ENCODE measurements around the gene LRRC8B.

Gene LRRC8B

DNA sequence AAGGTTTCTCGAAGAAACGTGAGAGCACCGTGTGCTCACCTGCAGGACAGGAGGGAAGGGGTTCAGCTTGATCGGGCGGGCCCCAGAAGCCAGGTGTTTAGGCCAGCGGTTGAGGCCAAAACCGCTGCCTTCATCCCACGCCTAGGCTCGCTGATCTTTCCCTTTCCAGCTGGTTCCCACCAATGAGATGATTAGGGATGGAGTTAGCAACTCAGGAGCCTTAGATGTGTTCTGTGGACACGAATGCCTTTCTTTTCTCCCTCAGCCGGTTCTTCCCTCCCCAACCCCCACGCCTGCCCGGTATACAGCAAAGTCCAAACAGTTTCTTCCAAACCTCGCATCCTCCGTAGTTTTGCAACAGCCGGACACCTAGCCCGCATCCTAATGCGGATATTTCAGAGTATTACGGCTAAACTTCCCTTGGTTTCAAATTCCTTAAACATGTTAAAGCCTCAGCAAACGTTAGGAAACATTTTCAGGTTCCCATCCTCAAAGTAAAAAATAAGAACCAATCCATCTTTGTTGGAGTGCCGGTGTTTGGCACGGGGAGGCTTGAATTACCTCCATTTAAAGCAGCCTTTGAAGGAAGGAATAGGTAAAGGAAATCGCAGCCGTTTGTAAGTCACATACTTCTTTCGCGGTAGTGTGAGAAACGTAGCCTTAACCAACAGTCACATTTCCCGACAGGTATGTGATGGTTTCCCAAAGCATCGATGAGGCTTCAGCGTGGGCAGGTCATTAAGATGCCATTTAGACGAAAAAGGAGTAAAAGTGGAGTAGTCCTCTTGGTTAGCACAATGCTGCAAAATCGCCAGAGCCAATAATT, 109.4 kb downstream of the LRRC8B start:
- Histone ChIP-seq H3K27me3 (replicated peaks in 2 of 5; ENCODE audit: control insufficient read depth in 4 of 5, insufficient read depth in 5 of 5, low read length in 4 of 5) (no peaks in the 10 kb centered on the region), H3K9me3 (ENCODE audit: control extremely low read depth in 1 of 5, control insufficient read depth in 4 of 5, insufficient read depth in 2 of 5, low read depth in 1 of 5, low read length in 4 of 5) (no peaks in the 10 kb centered on the region), H3K36me3 (ENCODE audit: control insufficient read depth in 4 of 4, insufficient read depth in 4 of 4, low read length in 3 of 4) (peaks cover 0 to 4% (median 1%) of the 10 kb centered on the region in 4 experiments), H3K4me3 (ENCODE audit: control insufficient read depth in 1 of 7, extremely low read depth in 1 of 7, insufficient read depth in 4 of 7, low read depth in 2 of 7, low read length in 6 of 7) (peak overlapping the region; percentile 67 to 97 (median 87)), H3K4me1 (ENCODE audit: control extremely low read depth in 1 of 4, control insufficient read depth in 4 of 4, insufficient read depth in 4 of 4, low read length in 3 of 4) (peaks cover 0 to 42% (median 21%) of the 10 kb centered on the region in 4 experiments), H3K27ac (ENCODE audit: insufficient read depth in 1 of 2, low read depth in 1 of 2, low read length in 2 of 2, poor library complexity in 1 of 2, severe bottlenecking in 2 of 2) (peak overlapping the region in 1 of 2 experiments; percentile 74)
- WGBS (ENCODE audit: insufficient coverage): 3% methylated on average over 25 of the region's 32 CpGs
- ChIA-PET POLR2A (no interaction called here), CTCF (interaction anchor here (1.0 to 11.7 kb wide), 4 partner anchors 11 to 131 kb away, joined by 3 to 135 read pairs (median 18); no protein-coding TSS in a partner anchor)
- DNase-seq: peak in 2 of 3 donors; percentile 17 to 41

GRCh38 chr1:89635825-89636815, 111.5 kb downstream of the LRRC8B start:
- DNase-seq: peak in 2 of 3 donors; percentile 39 to 51
- Histone ChIP-seq H3K4me3 (ENCODE audit: control insufficient read depth in 1 of 7, extremely low read depth in 1 of 7, insufficient read depth in 4 of 7, low read depth in 2 of 7, low read length in 6 of 7) (no peak overlapping the region), H3K27me3 (replicated peaks in 2 of 5; ENCODE audit: control insufficient read depth in 4 of 5, insufficient read depth in 5 of 5, low read length in 4 of 5) (no peaks in the 10 kb centered on the region), H3K9me3 (ENCODE audit: control extremely low read depth in 1 of 5, control insufficient read depth in 4 of 5, insufficient read depth in 2 of 5, low read depth in 1 of 5, low read length in 4 of 5) (no peaks in the 10 kb centered on the region), H3K36me3 (ENCODE audit: control insufficient read depth in 4 of 4, insufficient read depth in 4 of 4, low read length in 3 of 4) (peaks cover 0 to 2% (median 0%) of the 10 kb centered on the region in 4 experiments), H3K27ac (ENCODE audit: insufficient read depth in 1 of 2, low read depth in 1 of 2, low read length in 2 of 2, poor library complexity in 1 of 2, severe bottlenecking in 2 of 2) (no peak overlapping the region), H3K4me1 (ENCODE audit: control extremely low read depth in 1 of 4, control insufficient read depth in 4 of 4, insufficient read depth in 4 of 4, low read length in 3 of 4) (peaks cover 0 to 36% (median 21%) of the 10 kb centered on the region in 4 experiments)
- ChIA-PET CTCF (interaction anchor here (0.6 to 11.7 kb wide), 7 partner anchors 9 to 129 kb away, joined by 3 to 135 read pairs (median 5); no protein-coding TSS in a partner anchor), POLR2A (no interaction called here)
- WGBS (ENCODE audit: insufficient coverage): 96% methylated on average over 4 of the region's 6 CpGs

GRCh38 chr1:89637496-89637895, 112.9 kb downstream of the LRRC8B start:
- peaks cover 0 to 26% (median 14%) of the 10 kb centered on the region in 4 experiments for H3K4me1 ChIP-seq (ENCODE audit: control extremely low read depth in 1 of 4, control insufficient read depth in 4 of 4, insufficient read depth in 4 of 4, low read length in 3 of 4)
- CTCF ChIA-PET: interaction anchor here (1.4 to 11.7 kb wide), 4 partner anchors 9 to 127 kb away, joined by 3 to 135 read pairs (median 5); no protein-coding TSS in a partner anchor
- H3K4me3 ChIP-seq (ENCODE audit: control insufficient read depth in 1 of 7, extremely low read depth in 1 of 7, insufficient read depth in 4 of 7, low read depth in 2 of 7, low read length in 6 of 7): no peak overlapping the region
- no peak overlapping the region for H3K27ac ChIP-seq (ENCODE audit: insufficient read depth in 1 of 2, low read depth in 1 of 2, low read length in 2 of 2, poor library complexity in 1 of 2, severe bottlenecking in 2 of 2)
- no peak for DNase-seq
- H3K36me3 ChIP-seq (ENCODE audit: control insufficient read depth in 4 of 4, insufficient read depth in 4 of 4, low read length in 3 of 4): no peaks in the 10 kb centered on the region
- POLR2A ChIA-PET: no interaction called here
- H3K27me3 ChIP-seq (replicated peaks in 2 of 5; ENCODE audit: control insufficient read depth in 4 of 5, insufficient read depth in 5 of 5, low read length in 4 of 5): no peaks in the 10 kb centered on the region
- no peaks in the 10 kb centered on the region for H3K9me3 ChIP-seq (ENCODE audit: control extremely low read depth in 1 of 5, control insufficient read depth in 4 of 5, insufficient read depth in 2 of 5, low read depth in 1 of 5, low read length in 4 of 5)

- no peak overlapping the region for H3K4me3 ChIP-seq (ENCODE audit: control insufficient read depth in 1 of 7, extremely low read depth in 1 of 7, insufficient read depth in 4 of 7, low read depth in 2 of 7, low read length in 6 of 7)
- ChIA-PET CTCF (interaction anchor here (0.6 to 1.3 kb wide), 2 partner anchors 8 kb away, joined by 3 read pairs; no protein-coding TSS in a partner anchor), POLR2A (no interaction called here)
- H3K27me3 ChIP-seq (replicated peaks in 2 of 5; ENCODE audit: control insufficient read depth in 4 of 5, insufficient read depth in 5 of 5, low read length in 4 of 5): no peaks in the 10 kb centered on the region
- no peak for DNase-seq
- no peak overlapping the region for H3K27ac ChIP-seq (ENCODE audit: insufficient read depth in 1 of 2, low read depth in 1 of 2, low read length in 2 of 2, poor library complexity in 1 of 2, severe bottlenecking in 2 of 2)
- H3K36me3 ChIP-seq (ENCODE audit: control insufficient read depth in 4 of 4, insufficient read depth in 4 of 4, low read length in 3 of 4): peaks cover 0 to 2% (median 0%) of the 10 kb centered on the region in 4 experiments
- H3K4me1 ChIP-seq (ENCODE audit: control extremely low read depth in 1 of 4, control insufficient read depth in 4 of 4, insufficient read depth in 4 of 4, low read length in 3 of 4): peaks cover 0 to 12% (median 4%) of the 10 kb centered on the region in 4 experiments
- peaks cover 0 to 3% (median 0%) of the 10 kb centered on the region in 5 experiments for H3K9me3 ChIP-seq (ENCODE audit: control extremely low read depth in 1 of 5, control insufficient read depth in 4 of 5, insufficient read depth in 2 of 5, low read depth in 1 of 5, low read length in 4 of 5)
These were observed 115.8 kb downstream of the LRRC8B start for GRCh38 chr1:89640440-89640839.

DNA sequence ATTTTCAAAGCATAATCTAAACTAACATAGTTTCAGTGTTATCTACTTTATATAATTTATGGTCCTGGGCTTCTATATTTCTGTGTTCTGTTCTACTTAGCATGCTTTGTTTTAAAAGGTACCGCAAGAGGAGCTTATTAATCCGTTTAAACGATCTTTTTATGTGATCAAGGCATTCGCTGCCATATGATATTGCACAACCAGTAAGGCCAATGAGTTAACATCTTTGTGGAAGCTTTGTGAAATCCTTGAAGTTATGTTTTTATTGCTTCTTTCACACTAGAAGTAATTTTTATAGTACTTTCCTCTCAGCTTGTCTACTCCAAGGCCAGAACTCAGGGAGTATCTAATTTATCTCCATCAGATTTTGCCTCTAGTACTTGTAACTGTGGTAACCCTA, 117.2 kb downstream of the LRRC8B start:
- Histone ChIP-seq H3K9me3 (ENCODE audit: control extremely low read depth in 1 of 5, control insufficient read depth in 4 of 5, insufficient read depth in 2 of 5, low read depth in 1 of 5, low read length in 4 of 5) (peaks cover 0 to 13% (median 5%) of the 10 kb centered on the region in 5 experiments), H3K36me3 (ENCODE audit: control insufficient read depth in 4 of 4, insufficient read depth in 4 of 4, low read length in 3 of 4) (peaks cover 0 to 2% (median 0%) of the 10 kb centered on the region in 4 experiments), H3K4me3 (ENCODE audit: control insufficient read depth in 1 of 7, extremely low read depth in 1 of 7, insufficient read depth in 4 of 7, low read depth in 2 of 7, low read length in 6 of 7) (no peak overlapping the region), H3K27ac (ENCODE audit: insufficient read depth in 1 of 2, low read depth in 1 of 2, low read length in 2 of 2, poor library complexity in 1 of 2, severe bottlenecking in 2 of 2) (no peak overlapping the region), H3K4me1 (ENCODE audit: control extremely low read depth in 1 of 4, control insufficient read depth in 4 of 4, insufficient read depth in 4 of 4, low read length in 3 of 4) (peaks cover 0 to 2% (median 0%) of the 10 kb centered on the region in 4 experiments), H3K27me3 (replicated peaks in 2 of 5; ENCODE audit: control insufficient read depth in 4 of 5, insufficient read depth in 5 of 5, low read length in 4 of 5) (no peaks in the 10 kb centered on the region)
- CTCF ChIA-PET: interaction anchor here (1.1 to 1.3 kb wide), 2 partner anchors 10 to 19 kb away, joined by 3 read pairs; no protein-coding TSS in a partner anchor
- POLR2A ChIA-PET: interaction anchor here (0.6 kb wide), 1 partner anchor 134 kb away, joined by 3 read pairs; no protein-coding TSS in a partner anchor
- DNase-seq: no peak
- WGBS (ENCODE audit: insufficient coverage): 92% methylated on average over 3 of the region's 4 CpGs

- Histone ChIP-seq H3K36me3 (ENCODE audit: control insufficient read depth in 4 of 4, insufficient read depth in 4 of 4, low read length in 3 of 4) (peaks cover 0 to 2% (median 0%) of the 10 kb centered on the region in 4 experiments), H3K4me3 (ENCODE audit: control insufficient read depth in 1 of 7, extremely low read depth in 1 of 7, insufficient read depth in 4 of 7, low read depth in 2 of 7, low read length in 6 of 7) (no peak overlapping the region), H3K27ac (ENCODE audit: insufficient read depth in 1 of 2, low read depth in 1 of 2, low read length in 2 of 2, poor library complexity in 1 of 2, severe bottlenecking in 2 of 2) (no peak overlapping the region), H3K27me3 (replicated peaks in 2 of 5; ENCODE audit: control insufficient read depth in 4 of 5, insufficient read depth in 5 of 5, low read length in 4 of 5) (no peaks in the 10 kb centered on the region), H3K4me1 (ENCODE audit: control extremely low read depth in 1 of 4, control insufficient read depth in 4 of 4, insufficient read depth in 4 of 4, low read length in 3 of 4) (no peaks in the 10 kb centered on the region), H3K9me3 (ENCODE audit: control extremely low read depth in 1 of 5, control insufficient read depth in 4 of 5, insufficient read depth in 2 of 5, low read depth in 1 of 5, low read length in 4 of 5) (peaks cover 0 to 15% (median 5%) of the 10 kb centered on the region in 5 experiments)
- CTCF ChIA-PET: interaction anchor here (1.0 to 2.0 kb wide), 3 partner anchors 9 to 119 kb away, joined by 3 to 6 read pairs (median 5); no protein-coding TSS in a partner anchor
- no peak for DNase-seq
- POLR2A ChIA-PET: no interaction called here
- WGBS (ENCODE audit: insufficient coverage): no CpG with 5 or more reads among the region's 2 CpGs
These were observed 118.9 kb downstream of the LRRC8B start for GRCh38 chr1:89643577-89643976.
